H1 (cell line): Measurements from ENCODE around the gene DIPK2A. TPM values are rescaled to one million over a fixed set of nuclear protein-coding genes. Genes with fewer than 3 reads are reported as not detected.

ENCODE experiments used
- CTCF ChIA-PET: fragments of 300-600 bp; sonication (Branson Sonifier 250); formaldehyde crosslinking; loops from one replicate; lab custom pipeline; 2021; ENCODE audit not compliant: partially characterized antibody; lab: Charles Lee
- POLR2A ChIA-PET: fragments of 300-600 bp; sonication (Branson Sonifier 250); formaldehyde crosslinking; loops from one replicate; lab custom pipeline; 2021; ENCODE audit warnings: inconsistent platforms; ENCODE audit not compliant: partially characterized antibody; lab: Charles Lee
- DNase-seq, 2 experiments: peaks; one replicate each; pipeline versions ENCODE4 v3.0.0 to v3.0.0-alpha.2; 2010 to 2022; ENCODE audit warnings: low spot score in 2 of 2, low read depth in 1 of 2, mixed read lengths in 1 of 2
- FAIRE-seq: peaks from 2 replicates; lab custom pipeline; 2011; peaks lifted over from hg19 to GRCh38; lab: Jason Lieb, UNC
- H2AFZ ChIP-seq: 2 replicates; pipeline ENCODE4 v1.8.1; 2012; ENCODE audit warnings: low read length, inconsistent platforms
- H2AK5ac ChIP-seq: 2 replicates; pipeline ENCODE4 v1.6.1; 2013; ENCODE audit warnings: low read depth, low read length
- H2BK120ac ChIP-seq: replicated peaks from 2 replicates; pipeline ENCODE3; 2013; ENCODE audit warnings: low read depth, low read length, inconsistent platforms
- H2BK12ac ChIP-seq: 2 replicates; pipeline ENCODE4 v1.6.1; 2013; ENCODE audit warnings: low read depth, low read length
- H2BK15ac ChIP-seq: 2 replicates; pipeline ENCODE4 v1.6.1; 2013; ENCODE audit warnings: low read length
- H2BK20ac ChIP-seq: 2 replicates; pipeline ENCODE4 v1.6.1; 2013; ENCODE audit warnings: low read length
- H2BK5ac ChIP-seq: 2 replicates; pipeline ENCODE4 v1.6.1; 2013; ENCODE audit warnings: low read depth, low read length
- H3K14ac ChIP-seq: 2 replicates; pipeline ENCODE4 v1.6.1; 2013; ENCODE audit warnings: inconsistent platforms; ENCODE audit not compliant: insufficient read length
- H3K18ac ChIP-seq: 2 replicates; pipeline ENCODE4 v1.6.1; 2013; ENCODE audit warnings: low read length; ENCODE audit errors: extremely low read depth
- H3K23ac ChIP-seq: 2 replicates; pipeline ENCODE4 v1.6.1; 2013; ENCODE audit warnings: inconsistent platforms; ENCODE audit not compliant: insufficient read length
- H3K23me2 ChIP-seq: 2 replicates; pipeline ENCODE4 v1.6.1; 2013; ENCODE audit warnings: low read depth, low read length
- H3K27ac ChIP-seq: 2 replicates; pipeline ENCODE4 v1.6.1; 2011; ENCODE audit warnings: low read depth, low read length, inconsistent platforms
- H3K27me3 ChIP-seq, 4 experiments: replicated peaks in 1 of 4; 1 replicate in 1 of 4; 2 replicates in 3 of 4; pipeline versions ENCODE4 v1.6.1 to v1.8.1; 2011 to 2013; ENCODE audit warnings: low read length in 3 of 4, mild to moderate bottlenecking in 3 of 4, inconsistent platforms in 2 of 4, mixed read lengths in 2 of 4, moderate library complexity in 1 of 4; ENCODE audit not compliant: control insufficient read depth in 3 of 4, insufficient read depth in 3 of 4; ENCODE audit errors: extremely low read depth in 1 of 4
- H3K36me3 ChIP-seq, 4 experiments: 2 replicates each; pipeline versions ENCODE4 v1.6.1 to v1.8.1; 2011 to 2013; ENCODE audit warnings: mild to moderate bottlenecking in 4 of 4, low read length in 3 of 4, moderate library complexity in 2 of 4, control low read depth in 1 of 4, inconsistent platforms in 1 of 4; ENCODE audit not compliant: insufficient read depth in 4 of 4, control insufficient read depth in 2 of 4
- H3K4ac ChIP-seq: replicated peaks from 2 replicates; pipeline ENCODE3; 2013; ENCODE audit warnings: low read length, low read depth, mixed read lengths, inconsistent platforms; ENCODE audit not compliant: insufficient read length
- H3K4me1 ChIP-seq, 4 experiments: replicated peaks in 1 of 4; 1 replicate in 1 of 4; 2 replicates in 3 of 4; pipeline versions ENCODE4 v1.6.1 to v1.8.1; 2011 to 2013; ENCODE audit warnings: low read length in 3 of 4, inconsistent platforms in 2 of 4, mixed read lengths in 1 of 4; ENCODE audit not compliant: insufficient read depth in 4 of 4, control insufficient read depth in 3 of 4
- H3K4me2 ChIP-seq, 2 experiments: 2 replicates each; pipeline versions ENCODE4 v1.6.1 to v1.8.1; 2011 to 2013; ENCODE audit warnings: low read depth in 2 of 2, low read length in 2 of 2, control low read depth in 1 of 2, inconsistent platforms in 1 of 2, mild to moderate bottlenecking in 1 of 2; ENCODE audit not compliant: insufficient read depth in 1 of 2
- H3K4me3 ChIP-seq, 4 experiments: fragments of 200-600, 300-600 bp in 1 of 4; sonication (generic), shearing (Covaris generic), sonication (Bioruptor Twin) in 1 of 4; 2 replicates each; pipeline versions ENCODE4 v1.5.1 to v1.8.1; 2011 to 2016; ENCODE audit warnings: low read length in 4 of 4, low read depth in 3 of 4, control low read depth in 2 of 4, inconsistent platforms in 2 of 4, mild to moderate bottlenecking in 2 of 4, mixed read lengths in 1 of 4, moderate library complexity in 1 of 4; ENCODE audit not compliant: insufficient read depth in 2 of 4; ENCODE audit errors: extremely low read depth in 1 of 4
- H3K56ac ChIP-seq: replicated peaks from 2 replicates; pipeline ENCODE3; 2013; ENCODE audit warnings: low read depth, mild to moderate bottlenecking, mixed read lengths, low read length, inconsistent platforms; ENCODE audit not compliant: insufficient read length
- H3K79me1 ChIP-seq: 2 replicates; pipeline ENCODE4 v1.6.1; 2013; ENCODE audit warnings: low read depth, low read length, control low read depth
- H3K79me2 ChIP-seq, 2 experiments: 2 replicates each; pipeline versions ENCODE4 v1.6.1 to v1.8.1; 2012 to 2013; ENCODE audit warnings: low read length in 2 of 2, mild to moderate bottlenecking in 2 of 2, inconsistent platforms in 1 of 2; ENCODE audit not compliant: insufficient read depth in 2 of 2, control insufficient read depth in 1 of 2
- H3K9ac ChIP-seq, 4 experiments: replicated peaks in 1 of 4; 1 replicate in 1 of 4; 2 replicates in 3 of 4; pipeline versions ENCODE4 v1.6.1 to v1.8.1; 2011 to 2013; ENCODE audit warnings: low read depth in 3 of 4, low read length in 3 of 4, control low read depth in 2 of 4, mild to moderate bottlenecking in 2 of 4, moderate library complexity in 2 of 4, inconsistent platforms in 1 of 4; ENCODE audit errors: extremely low read depth in 1 of 4
- H3K9me3 ChIP-seq, 2 experiments: 2 replicates each; pipeline versions ENCODE4 v1.6.1 to v1.8.1; 2012 to 2013; ENCODE audit warnings: mild to moderate bottlenecking in 2 of 2, moderate library complexity in 2 of 2, control low read depth in 1 of 2, inconsistent platforms in 1 of 2, low read depth in 1 of 2, low read length in 1 of 2, mixed read lengths in 1 of 2; ENCODE audit not compliant: insufficient read depth in 2 of 2
- H4K20me1 ChIP-seq, 2 experiments: replicated peaks in 1 of 2; 2 replicates each; pipeline versions ENCODE3 to v1.8.1; 2011 to 2013; ENCODE audit warnings: inconsistent platforms in 2 of 2, low read length in 2 of 2, mild to moderate bottlenecking in 1 of 2; ENCODE audit not compliant: insufficient read depth in 2 of 2, control insufficient read depth in 1 of 2
- H4K5ac ChIP-seq: 2 replicates; pipeline ENCODE4 v1.6.1; 2013; ENCODE audit warnings: low read length, low read depth, mixed read lengths, inconsistent platforms; ENCODE audit not compliant: insufficient read length
- H4K8ac ChIP-seq: 2 replicates; pipeline ENCODE4 v1.8.0; 2013; ENCODE audit warnings: mild to moderate bottlenecking, moderate library complexity, low read length, inconsistent platforms; ENCODE audit not compliant: insufficient read depth; ENCODE audit errors: extremely low read depth
- H4K91ac ChIP-seq: replicated peaks from 2 replicates; pipeline ENCODE3; 2013; ENCODE audit warnings: low read length, mixed read lengths, inconsistent platforms; ENCODE audit not compliant: insufficient read length
- CBX8 ChIP-seq: fragments of 300-800, 300-1000 bp; sonication (generic); IDR thresholded peaks from 2 replicates; pipeline ENCODE4 v1.7.1; 2016; ENCODE audit warnings: low read depth, low read length, borderline replicate concordance
- CHD1 ChIP-seq: IDR thresholded peaks from 2 replicates; pipeline ENCODE4 v1.6.1; 2012; ENCODE audit warnings: low read depth, low read length, improper control_type of control experiment
- EZH2 ChIP-seq: fragments of 200-600 bp; sonication (generic); IDR thresholded peaks from 2 replicates; pipeline ENCODE4 v1.7.1; 2012; ENCODE audit warnings: low read depth, mild to moderate bottlenecking, moderate library complexity, low read length, inconsistent platforms; ENCODE audit not compliant: severe bottlenecking
- GTF2F1 ChIP-seq: IDR thresholded peaks from 2 replicates; pipeline ENCODE4 v1.6.1; 2012; ENCODE audit warnings: low read depth, low read length, improper control_type of control experiment, borderline replicate concordance
- HDAC2 ChIP-seq, 2 experiments: fragments of 300-600 bp in 1 of 2; sonication (generic) in 1 of 2; IDR thresholded peaks; 2 replicates each; pipeline ENCODE4 v1.6.1; 2011 to 2012; ENCODE audit warnings: low read depth in 2 of 2, low read length in 2 of 2, mild to moderate bottlenecking in 2 of 2, moderate library complexity in 2 of 2, borderline replicate concordance in 1 of 2, inconsistent platforms in 1 of 2
- KDM1A ChIP-seq: fragments of 200-600, 300-600 bp; sonication (generic); IDR thresholded peaks from 2 replicates; pipeline ENCODE4 v1.7.1; 2016; ENCODE audit warnings: mild to moderate bottlenecking, low read length, borderline replicate concordance
- NANOG ChIP-seq: IDR thresholded peaks from 2 replicates; pipeline ENCODE4 v1.6.1; 2011; ENCODE audit warnings: low read length, low read depth, mild to moderate bottlenecking, inconsistent platforms; ENCODE audit not compliant: insufficient read depth, poor library complexity, severe bottlenecking
- POLR2A ChIP-seq, 2 experiments: IDR thresholded peaks; 1 replicate in 1 of 2; 2 replicates in 1 of 2; pipeline ENCODE4 v1.6.1; 2011; ENCODE audit warnings: low read depth in 2 of 2, low read length in 2 of 2, mild to moderate bottlenecking in 2 of 2; ENCODE audit errors: control extremely low read depth in 1 of 2
- RFX5 ChIP-seq: IDR thresholded peaks from 2 replicates; pipeline ENCODE4 v1.6.1; 2011; ENCODE audit warnings: low read depth, low read length, improper control_type of control experiment, borderline replicate concordance
- TAF7 ChIP-seq: optimal IDR thresholded peaks from 2 replicates; pipeline ENCODE3; 2011; ENCODE audit warnings: low read depth, mild to moderate bottlenecking, inconsistent platforms, low read length, moderate library complexity, borderline replicate concordance
- TBP ChIP-seq: IDR thresholded peaks from 2 replicates; pipeline ENCODE4 v1.6.1; 2011; ENCODE audit warnings: low read depth, low read length, improper control_type of control experiment
- WGBS, 2 experiments: shearing (Covaris generic) in 1 of 2; methylation state at CpG; one replicate each; pipeline versions ENCODE4 v1.1.6 to v1.1.7; 2013 to 2015; ENCODE audit warnings: low lambda C conversion rate in 2 of 2, mixed read lengths in 2 of 2, inconsistent platforms in 1 of 2, low coverage in 1 of 2, missing lambda C conversion rate in 1 of 2; ENCODE audit not compliant: insufficient replicate concordance in 2 of 2, insufficient coverage in 1 of 2, insufficient read length in 1 of 2; ENCODE audit errors: extremely low coverage in 1 of 2, missing lambda C conversion rate in 1 of 2; 5-methylcytosine and 5-hydroxymethylcytosine counted together
- polyA plus RNA-seq, 7 experiments: library from polyadenylated mRNA; depleted of rRNA in 3 of 7; stranded (reverse) in 5 of 7; unstranded in 2 of 7; fragments of >200 nt in 5 of 7; fragments of 200-250 nt in 2 of 7; gene quantifications; 1 replicate in 5 of 7; 2 replicates in 1 of 7; 4 replicates in 1 of 7; pipeline versions ENCODE4 v1.2.1 to v1.2.3, GENCODE V29; 2011 to 2013; ENCODE audit warnings: missing spikeins in 2 of 7, mixed read lengths in 2 of 7
- total RNA-seq: library from RNA; stranded (reverse); fragmentation: NEBNext Ultra II Directional; extraction: Animal tissue kit (Norgen Biotek cat#: 25700); gene quantifications from 2 replicates; pipeline ENCODE4 v1.2.1, GENCODE V29; 2021

Gene DIPK2A
- total and polyA plus RNA-seq, 2 of the 8 experiments (the other 6 are each of a cell fraction or from before 2014, with no cell fraction given), result 18.4 to 28.7 TPM

GRCh38 chr3:143924522-143925285 lies 46.9 kb upstream of the DIPK2A start:
- Histone ChIP-seq H2BK15ac (no peak overlapping the region), H2BK20ac (no peak overlapping the region), H3K4me1 (0 out of 7 replicates have a peak, but pooled peaks cover 0 to 2% (median 0%) of the 10 kb centered on the region in 4 experiments), H3K36me3 (no peaks in the 10 kb centered on the region), H3K4me2 (no peak overlapping the region), H3K4ac (no peak overlapping the region), H3K79me2 (no peaks in the 10 kb centered on the region), H3K14ac (no peak overlapping the region), H4K20me1 (no peaks in the 10 kb centered on the region), H3K27ac (no peak overlapping the region), H3K23me2 (no peaks in the 10 kb centered on the region), H4K8ac (no peak overlapping the region), H3K27me3 (no peaks in the 10 kb centered on the region), H2BK12ac (no peak overlapping the region), H4K91ac (no peak overlapping the region), H3K9ac (no peak overlapping the region), H3K23ac (no peak overlapping the region), H4K5ac (no peak overlapping the region), H3K4me3 (no peak overlapping the region), H3K56ac (no peak overlapping the region), H3K9me3 (no peaks in the 10 kb centered on the region), H2AK5ac (no peak overlapping the region), H3K18ac (no peak overlapping the region), H3K79me1 (no peaks in the 10 kb centered on the region), H2BK5ac (no peak overlapping the region), H2AFZ (no peak overlapping the region), H2BK120ac (no peak overlapping the region)
- 87% methylated on average over 9 of the region's 9 CpGs; no CpG with 5 or more reads in 1 of the 2 experiments for WGBS, 2 experiments
- ChIA-PET POLR2A (no interaction called here), CTCF (interaction anchor here (0.9 to 1.5 kb wide), 3 partner anchors 28 to 40 kb away, joined by 3 to 4 read pairs (median 3); no protein-coding TSS in a partner anchor)
- no peak for FAIRE-seq
- DNase-seq, result no peak
- TF ChIP-seq CBX8, result no peak
- no peak for TF ChIP-seq EZH2
- no peak for TF ChIP-seq POLR2A (IDR thresholded peaks at IDR 0.05; ENCODE audit: control extremely low read depth in 1 of 2, low read depth in 2 of 2, low read length in 2 of 2)
- no peak for TF ChIP-seq HDAC2 (IDR thresholded peaks at IDR 0.05; ENCODE audit: borderline replicate concordance in 1 of 2, low read depth in 2 of 2, low read length in 2 of 2)
- TF ChIP-seq CHD1, result no peak
- no peak for TF ChIP-seq NANOG
- no peak for TF ChIP-seq GTF2F1
- no peak for TF ChIP-seq TBP
- TF ChIP-seq TAF7, result no peak
- no peak for TF ChIP-seq KDM1A
- no peak for TF ChIP-seq RFX5
